ENCODE measurements around the gene TSTD1. TPM values are rescaled to one million over a fixed set of nuclear protein-coding genes. Genes with fewer than 3 reads are reported as not detected.
A peak's percentile ranks its signal among the peaks of the same experiment; 100 is the strongest.
"Not testable (repeated sequence)": the region's sequence is repeated elsewhere in the genome, so short reads cannot be mapped to it uniquely, and the experiment has no call there.

The TSTD1 gene
- total RNA-seq, 2 donors from 2014 or later: 38.7 to 119 TPM

DNA sequence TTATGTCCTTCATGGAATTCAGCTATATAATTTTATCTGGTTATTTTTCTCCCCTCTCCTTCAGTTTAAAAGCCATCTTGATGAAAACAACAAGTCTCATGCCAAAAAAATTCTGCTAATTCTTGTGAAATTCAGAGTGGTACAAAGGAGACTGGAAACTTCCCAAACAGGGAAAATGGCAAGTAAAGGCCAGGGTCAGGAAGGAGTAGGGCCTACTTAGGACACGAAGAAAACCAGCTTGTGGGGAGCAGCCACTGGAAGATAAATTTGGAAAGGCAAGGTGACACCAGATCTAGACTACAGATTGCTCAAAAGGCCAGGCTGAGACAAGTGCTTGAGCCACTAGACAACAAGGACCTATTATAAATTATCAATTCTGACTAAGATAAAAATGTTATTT, 6.4 kb downstream of the TSTD1 start:
- Mint-ChIP-seq H3K36me3 (ENCODE audit: low read depth) (peaks cover 16% of the 10 kb centered on the region), H3K4me3 (peak overlapping the region; percentile 52), H3K4me1 (peaks cover 11% of the 10 kb centered on the region), H3K9me3 (no peaks in the 10 kb centered on the region), H3K27me3 (no peaks in the 10 kb centered on the region), H3K27ac (peak overlapping the region; percentile 15)
- no peak for ATAC-seq (replicated peaks)

GRCh38 chr1:161031874-161032273, 6.9 kb downstream of the TSTD1 start:
- H3K27ac Mint-ChIP-seq: peak overlapping the region; percentile 70
- H3K4me3 Mint-ChIP-seq: peak overlapping the region; percentile 38
- H3K36me3 Mint-ChIP-seq (ENCODE audit: low read depth): peaks cover 16% of the 10 kb centered on the region
- H3K4me1 Mint-ChIP-seq: peaks cover 15% of the 10 kb centered on the region
- H3K27me3 Mint-ChIP-seq: no peaks in the 10 kb centered on the region
- ATAC-seq (replicated peaks): no peak
- no peaks in the 10 kb centered on the region for H3K9me3 Mint-ChIP-seq

DNA sequence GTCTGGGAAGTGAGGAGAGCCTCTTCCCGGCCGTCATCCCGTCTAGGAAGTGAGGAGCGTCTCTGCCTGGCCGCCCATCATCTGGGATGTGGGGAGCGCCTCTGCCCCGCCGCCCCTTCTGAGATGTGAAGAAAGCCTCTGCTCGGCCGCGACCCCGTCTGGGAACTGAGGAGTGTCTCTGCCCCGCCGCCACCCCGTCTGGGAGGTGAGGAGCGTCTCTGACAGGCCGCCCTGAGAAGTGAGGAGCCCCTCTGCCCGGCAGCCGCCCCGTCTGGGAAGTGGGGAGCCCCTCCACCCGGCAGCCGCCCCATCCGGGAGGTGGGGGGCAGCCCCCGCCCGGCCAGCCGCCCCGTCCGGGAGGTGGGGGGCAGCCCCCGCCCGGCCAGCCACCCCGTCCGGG, 9.3 kb downstream of the TSTD1 start:
- H3K4me1 Mint-ChIP-seq: peaks cover 27% of the 10 kb centered on the region
- ATAC-seq (replicated peaks); H3K4me3 Mint-ChIP-seq; H3K27me3 Mint-ChIP-seq; H3K9me3 Mint-ChIP-seq; H3K27ac Mint-ChIP-seq: not testable (repeated sequence)
- H3K36me3 Mint-ChIP-seq (ENCODE audit: low read depth): peaks cover 18% of the 10 kb centered on the region

DNA sequence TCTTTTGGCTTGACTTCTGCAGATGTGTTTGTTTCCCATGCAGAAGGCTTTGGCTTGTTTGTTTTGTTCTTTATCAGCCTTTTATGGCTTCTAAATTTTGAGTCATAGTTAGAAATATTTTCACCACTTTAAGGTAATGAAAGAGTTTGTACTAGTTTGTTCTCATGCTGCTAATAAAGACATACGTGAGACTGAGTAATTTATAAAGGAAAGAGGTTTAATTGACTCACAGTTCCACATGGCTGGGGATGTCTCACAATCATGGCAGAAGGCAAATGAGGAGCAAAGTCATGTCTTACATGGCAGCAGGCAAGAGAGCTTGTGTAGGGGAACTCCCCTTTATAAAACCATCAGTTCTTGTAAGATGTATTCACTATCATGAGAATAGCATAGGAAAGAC, 11.8 kb downstream of the TSTD1 start:
- Mint-ChIP-seq H3K4me3 (peak overlapping the region; percentile 34), H3K4me1 (peaks cover 21% of the 10 kb centered on the region), H3K36me3 (ENCODE audit: low read depth) (peaks cover 18% of the 10 kb centered on the region), H3K27ac (peak overlapping the region; percentile 74)
- peak; percentile 72 for ATAC-seq (replicated peaks)
- H3K9me3 Mint-ChIP-seq, H3K27me3 Mint-ChIP-seq: not testable (repeated sequence)

GRCh38 chr1:161022432-161022831, 16.3 kb downstream of the TSTD1 start:
- peak overlapping the region; percentile 95 for H3K4me3 Mint-ChIP-seq

DNA sequence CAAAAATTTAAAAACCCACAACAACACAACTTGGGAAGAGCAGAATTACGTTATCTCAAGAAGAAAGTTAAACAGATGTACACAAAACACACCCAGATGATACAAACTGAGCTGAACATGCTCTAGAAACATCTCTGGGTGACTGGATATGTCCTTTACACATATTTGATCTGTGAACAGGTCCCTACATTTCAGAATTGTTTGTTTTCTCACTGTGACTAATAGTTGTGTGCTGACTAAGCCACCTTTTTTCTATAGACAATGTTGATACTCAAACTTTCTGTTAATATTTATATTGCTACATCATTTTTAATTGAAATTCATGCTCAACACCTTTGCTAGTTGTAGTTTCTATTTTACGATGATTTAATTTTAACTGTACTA, 16.8 kb downstream of the TSTD1 start:
- H3K27ac Mint-ChIP-seq: peak overlapping the region; percentile 92
- ATAC-seq (replicated peaks): peak; percentile 43
- no peaks in the 10 kb centered on the region for H3K27me3 Mint-ChIP-seq
- H3K9me3 Mint-ChIP-seq: no peaks in the 10 kb centered on the region
- H3K36me3 Mint-ChIP-seq (ENCODE audit: low read depth): peaks cover 45% of the 10 kb centered on the region
- H3K4me3 Mint-ChIP-seq: peak overlapping the region; percentile 95
- peaks cover 37% of the 10 kb centered on the region for H3K4me1 Mint-ChIP-seq

More at GRCh38 chr1:161022432-161022831, 16.3 kb downstream of the TSTD1 start:
- peaks cover 40% of the 10 kb centered on the region for H3K4me1 Mint-ChIP-seq
- peaks cover 49% of the 10 kb centered on the region for H3K36me3 Mint-ChIP-seq (ENCODE audit: low read depth)
- not testable (repeated sequence) for H3K9me3 Mint-ChIP-seq; ATAC-seq (replicated peaks); H3K27me3 Mint-ChIP-seq
- peak overlapping the region; percentile 92 for H3K27ac Mint-ChIP-seq

- Mint-ChIP-seq H3K27ac (peak overlapping the region; percentile 92), H3K4me1 (peaks cover 33% of the 10 kb centered on the region), H3K9me3 (no peaks in the 10 kb centered on the region), H3K27me3 (no peaks in the 10 kb centered on the region), H3K4me3 (peak overlapping the region; percentile 95), H3K36me3 (ENCODE audit: low read depth) (peaks cover 41% of the 10 kb centered on the region)
- peak; percentile 88 for ATAC-seq (replicated peaks)
Measured at GRCh38 chr1:161021165-161021969, 17.4 kb downstream of the TSTD1 start.

GRCh38 chr1:161020509-161021164, 18.1 kb downstream of the TSTD1 start, which contains the start of gene F11R:
TSS of gene F11R (minus strand) at chr1:161021152. CDS start at chr1:161021073, 79 bp downstream.
- H3K27me3 Mint-ChIP-seq: no peaks in the 10 kb centered on the region
- peak within 1 kb of the TSS; percentile 95 for H3K4me3 Mint-ChIP-seq
- peaks cover 41% of the 10 kb centered on the region for H3K36me3 Mint-ChIP-seq (ENCODE audit: low read depth)
- H3K27ac Mint-ChIP-seq: peak within 1 kb of the TSS; percentile 92
- H3K9me3 Mint-ChIP-seq: no peaks in the 10 kb centered on the region
- peaks cover 33% of the 10 kb centered on the region for H3K4me1 Mint-ChIP-seq
- peak; percentile 61 for ATAC-seq (replicated peaks)

- Mint-ChIP-seq H3K9me3 (no peaks in the 10 kb centered on the region), H3K27ac (peak overlapping the region; percentile 92), H3K36me3 (ENCODE audit: low read depth) (peaks cover 41% of the 10 kb centered on the region), H3K4me1 (peaks cover 26% of the 10 kb centered on the region), H3K27me3 (no peaks in the 10 kb centered on the region), H3K4me3 (peak overlapping the region; percentile 95)
- ATAC-seq (replicated peaks): peak; percentile 22
Measured at GRCh38 chr1:161019751-161020495, 18.8 kb downstream of the TSTD1 start.

DNA sequence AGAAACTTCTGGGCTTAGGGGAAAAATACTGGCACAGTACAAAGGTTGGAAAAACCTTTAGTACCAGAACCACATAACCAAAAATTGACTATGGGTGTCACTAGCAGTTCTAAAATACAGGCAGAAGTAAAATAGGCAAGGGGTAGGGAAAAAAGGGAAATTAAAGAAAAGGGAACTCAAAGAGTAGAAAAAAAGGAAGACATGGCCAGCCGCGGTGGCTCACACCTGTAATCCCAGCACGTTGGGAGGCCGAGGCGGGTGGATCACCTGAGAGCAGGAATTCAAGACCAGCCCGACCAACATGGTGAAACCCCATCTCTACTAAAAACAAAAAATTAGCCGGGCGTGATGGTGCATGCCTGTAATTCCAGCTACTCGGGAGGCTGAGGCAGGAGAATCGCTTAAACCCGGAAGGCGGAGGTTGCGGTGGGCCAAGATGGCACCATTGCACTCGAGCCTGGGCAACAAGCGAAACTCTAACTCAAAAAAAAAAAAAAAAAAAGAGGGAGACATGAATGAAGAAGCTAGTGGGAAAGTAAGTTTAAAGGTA, 19.6 kb downstream of the TSTD1 start:
- H3K9me3 Mint-ChIP-seq; ATAC-seq (replicated peaks): not testable (repeated sequence)

DNA sequence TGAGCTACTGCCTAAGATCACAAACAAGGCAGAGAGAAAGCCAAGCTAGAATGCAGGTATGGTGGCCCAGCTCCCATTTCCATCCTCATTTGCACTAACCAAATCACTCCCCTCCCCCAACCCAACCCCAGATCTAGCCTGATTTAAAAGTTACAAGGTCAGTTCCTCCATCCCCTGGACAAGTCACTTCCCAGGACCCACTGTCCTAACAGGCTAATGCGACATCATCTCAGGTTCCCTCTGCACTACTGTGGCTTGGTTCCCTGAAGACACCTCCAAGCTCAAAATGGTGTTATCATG, 20.2 kb downstream of the TSTD1 start:
- H3K27me3 Mint-ChIP-seq: no peaks in the 10 kb centered on the region
- peak overlapping the region; percentile 95 for H3K4me3 Mint-ChIP-seq
- ATAC-seq (replicated peaks): no peak
- H3K36me3 Mint-ChIP-seq (ENCODE audit: low read depth): peaks cover 49% of the 10 kb centered on the region
- H3K9me3 Mint-ChIP-seq: no peaks in the 10 kb centered on the region
- peaks cover 31% of the 10 kb centered on the region for H3K4me1 Mint-ChIP-seq
- H3K27ac Mint-ChIP-seq: peak overlapping the region; percentile 92

More for the DNA sequence above, 19.6 kb downstream of the TSTD1 start:
- peak overlapping the region; percentile 92 for H3K27ac Mint-ChIP-seq
- H3K4me1 Mint-ChIP-seq: peaks cover 25% of the 10 kb centered on the region
- not testable (repeated sequence) for H3K27me3 Mint-ChIP-seq
- H3K36me3 Mint-ChIP-seq (ENCODE audit: low read depth): peaks cover 43% of the 10 kb centered on the region
- H3K4me3 Mint-ChIP-seq: peak overlapping the region; percentile 95

DNA sequence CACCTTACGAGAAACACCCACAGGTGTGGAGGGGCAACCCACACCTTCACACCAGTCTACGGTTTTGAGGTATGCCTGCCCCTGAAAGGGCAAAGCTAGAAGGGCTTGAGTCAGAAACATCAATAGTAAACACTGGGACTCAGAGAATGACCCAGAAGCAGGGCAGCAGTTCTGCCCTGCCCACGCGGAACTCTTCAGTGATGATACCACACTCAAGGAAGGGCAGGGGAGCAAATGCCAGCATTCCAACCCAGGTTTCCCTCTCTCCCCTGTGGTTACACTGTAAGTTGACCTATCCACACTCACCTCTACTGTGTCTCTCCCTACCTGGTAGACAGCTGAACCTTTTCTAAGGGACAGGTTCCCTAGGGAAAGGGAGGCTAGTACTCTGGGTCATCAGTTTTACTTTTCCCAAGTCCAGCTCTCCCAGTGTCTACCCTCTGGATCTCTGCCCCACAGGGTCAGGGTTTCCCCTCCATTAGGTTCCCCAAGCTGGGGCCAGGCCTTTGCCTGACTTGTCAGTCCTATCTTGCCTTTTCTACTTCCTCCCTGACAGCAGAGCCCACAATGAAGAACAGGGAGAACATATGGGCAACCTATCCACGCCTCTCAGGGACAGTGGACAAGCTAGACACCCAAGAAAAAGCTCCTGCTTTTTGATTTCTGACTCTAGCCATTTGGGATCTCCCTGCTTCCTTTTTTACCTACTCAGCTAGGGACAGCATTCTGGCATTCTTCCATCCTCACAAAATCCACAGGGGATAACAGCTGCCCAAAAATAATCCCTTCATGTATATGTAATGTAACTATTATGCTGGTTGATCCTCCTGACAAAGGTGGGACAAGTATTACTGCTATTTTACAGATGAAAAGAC, 20.8 kb downstream of the TSTD1 start:
- Mint-ChIP-seq H3K4me3 (peak overlapping the region; percentile 95), H3K27me3 (no peaks in the 10 kb centered on the region), H3K36me3 (ENCODE audit: low read depth) (peaks cover 55% of the 10 kb centered on the region), H3K9me3 (no peaks in the 10 kb centered on the region), H3K4me1 (peaks cover 37% of the 10 kb centered on the region), H3K27ac (peak overlapping the region; percentile 34)
- ATAC-seq (replicated peaks): no peak

- not testable (repeated sequence) for H3K9me3 Mint-ChIP-seq; H3K27ac Mint-ChIP-seq; ATAC-seq (replicated peaks); H3K27me3 Mint-ChIP-seq
- peaks cover 37% of the 10 kb centered on the region for H3K4me1 Mint-ChIP-seq
- peaks cover 56% of the 10 kb centered on the region for H3K36me3 Mint-ChIP-seq (ENCODE audit: low read depth)
- peak overlapping the region; percentile 95 for H3K4me3 Mint-ChIP-seq
Measured at GRCh38 chr1:161017181-161017580, 21.6 kb downstream of the TSTD1 start.
